Tibial artery (tissue), 4 donors: ENCODE results near the gene TMPRSS3.

ENCODE experiments used
- DNase-seq, 2 donors: peaks; one replicate each; pipeline ENCODE4 v3.0.0-alpha.2; 2019
- H3K27ac ChIP-seq, 2 donors: fragments of 200-600 bp; sonication (generic) in 1 of 2; 1 replicate in 1 of 2; 2 replicates in 1 of 2; pipeline ENCODE4 v1.5.1; 2018 to 2019; ENCODE audit warnings: mild to moderate bottlenecking in 1 of 2
- H3K27me3 ChIP-seq, 2 donors: fragments of 200-600 bp; sonication (generic) in 1 of 2; one replicate each; pipeline versions ENCODE4 v1.5.1 to v1.6.0; 2016 to 2019
- H3K36me3 ChIP-seq, 3 donors: fragments of 200-600 bp; sonication (generic) in 2 of 3; one replicate each; pipeline ENCODE4 v1.5.1; 2016 to 2019; ENCODE audit warnings: mild to moderate bottlenecking in 2 of 3
- H3K4me1 ChIP-seq, 4 donors: fragments of 200-600 bp; sonication (generic) in 2 of 4; 1 replicate in 3 of 4; 2 replicates in 1 of 4; pipeline ENCODE4 v1.5.1; 2016 to 2019
- H3K4me3 ChIP-seq, 2 donors: fragments of 200-600 bp; sonication (generic) in 1 of 2; 1 replicate in 1 of 2; 2 replicates in 1 of 2; pipeline ENCODE4 v1.5.1; 2018 to 2019; ENCODE audit warnings: mild to moderate bottlenecking in 2 of 2
- H3K9me3 ChIP-seq, 3 donors: fragments of 200-600 bp; sonication (generic) in 1 of 3; one replicate each; pipeline ENCODE4 v1.5.1; 2016 to 2019
- CTCF ChIP-seq, 2 experiments: fragments of 200-600 bp in 1 of 2; fragments of 450-650 bp in 1 of 2; IDR thresholded peaks; one replicate each; pipeline ENCODE4 v1.5.1; 2017 to 2019; ENCODE audit warnings: antibody characterized with exemption in 2 of 2, mild to moderate bottlenecking in 1 of 2, moderate library complexity in 1 of 2
- intact Hi-C: fragments of 100-400 bp; cut with DNase I; formaldehyde crosslinking; loops from one replicate; pipeline ENCODE4 v1.15.0; 2023; ENCODE audit warnings: low total_unique reads

TMPRSS3 gene

DNA sequence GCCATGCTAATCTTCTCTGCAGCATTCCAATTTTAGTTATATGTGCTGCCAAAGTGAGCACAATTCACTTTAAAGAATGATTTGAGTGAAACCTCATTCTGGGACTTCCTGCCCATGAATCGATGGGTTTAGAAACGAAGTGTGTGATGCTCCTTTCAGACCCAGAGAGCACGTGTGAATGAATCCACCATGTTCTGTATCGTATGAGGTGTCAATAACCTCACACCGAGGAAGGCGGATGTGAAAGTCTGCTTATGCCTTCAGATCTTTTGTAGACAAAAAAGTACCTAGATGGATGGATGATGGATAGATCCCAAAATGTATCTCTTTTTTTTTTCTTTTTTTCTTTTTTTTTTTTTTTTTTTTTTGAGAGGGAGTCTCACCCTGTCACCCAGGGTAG lies 21.7 kb upstream of the TMPRSS3 start:
- DNase-seq: no peak
- intact Hi-C loops: no loop called here
- Histone ChIP-seq H3K9me3 (no peaks in the 10 kb centered on the region), H3K4me1 (no peaks in the 10 kb centered on the region), H3K27me3 (peaks cover 0 to 36% of the 10 kb centered on the region in 2 donors), H3K4me3 (no peak overlapping the region), H3K36me3 (no peaks in the 10 kb centered on the region), H3K27ac (no peak overlapping the region)
- TF ChIP-seq CTCF (IDR thresholded peaks at IDR 0.05): no peak

GRCh38 chr21:42414928-42415769 lies 19.3 kb upstream of the TMPRSS3 start:
- H3K27ac ChIP-seq: no peak overlapping the region
- no peak overlapping the region for H3K4me3 ChIP-seq
- no peak for DNase-seq
- TF ChIP-seq CTCF (IDR thresholded peaks at IDR 0.05): no peak
- intact Hi-C loops: no loop called here
- peaks cover 0 to 43% of the 10 kb centered on the region in 2 donors for H3K27me3 ChIP-seq
- H3K9me3 ChIP-seq: no peaks in the 10 kb centered on the region
- H3K36me3 ChIP-seq: no peaks in the 10 kb centered on the region
- no peaks in the 10 kb centered on the region for H3K4me1 ChIP-seq

- Histone ChIP-seq H3K36me3 (no peaks in the 10 kb centered on the region), H3K4me1 (no peaks in the 10 kb centered on the region), H3K27ac (no peak overlapping the region), H3K4me3 (no peak overlapping the region), H3K27me3 (peaks cover 0 to 48% of the 10 kb centered on the region in 2 donors), H3K9me3 (no peaks in the 10 kb centered on the region)
- DNase-seq: no peak
- intact Hi-C loops: no loop called here
- no peak for TF ChIP-seq CTCF (IDR thresholded peaks at IDR 0.05)
Measured at GRCh38 chr21:42414553-42414927, 18.7 kb upstream of the TMPRSS3 start.

- no peak overlapping the region for H3K27ac ChIP-seq
- H3K9me3 ChIP-seq: no peaks in the 10 kb centered on the region
- H3K4me3 ChIP-seq: no peak overlapping the region
- no peaks in the 10 kb centered on the region for H3K36me3 ChIP-seq
- no peaks in the 10 kb centered on the region for H3K4me1 ChIP-seq
- H3K27me3 ChIP-seq: peaks cover 0 to 50% of the 10 kb centered on the region in 2 donors
- no peak for TF ChIP-seq CTCF (IDR thresholded peaks at IDR 0.05)
- intact Hi-C loops: no loop called here
- DNase-seq: no peak
Measured at GRCh38 chr21:42414066-42414465, 18.2 kb upstream of the TMPRSS3 start.

GRCh38 chr21:42413500-42413899 lies 17.6 kb upstream of the TMPRSS3 start:
- Histone ChIP-seq H3K36me3 (no peaks in the 10 kb centered on the region), H3K4me1 (no peaks in the 10 kb centered on the region), H3K9me3 (no peaks in the 10 kb centered on the region), H3K27me3 (peaks cover 0 to 50% of the 10 kb centered on the region in 2 donors), H3K27ac (no peak overlapping the region), H3K4me3 (no peak overlapping the region)
- intact Hi-C loops: no loop called here
- TF ChIP-seq CTCF (IDR thresholded peaks at IDR 0.05): no peak
- no peak for DNase-seq
